HUES48 (cell line): ENCODE results near the gene VPREB1.
"Not testable (repeated sequence)": the region's sequence is repeated elsewhere in the genome, so short reads cannot be mapped to it uniquely, and the experiment has no call there.

ENCODE experiments used
- H3K27ac ChIP-seq: one replicate; pipeline ENCODE4 v1.7.0; 2013; ENCODE audit warnings: low read depth, low read length, inconsistent platforms
- H3K27me3 ChIP-seq: 2 replicates; pipeline ENCODE4 v1.6.1; 2013; ENCODE audit warnings: mild to moderate bottlenecking, low read length; ENCODE audit not compliant: control insufficient read depth, insufficient read depth
- H3K36me3 ChIP-seq: 2 replicates; pipeline ENCODE4 v1.6.1; 2013; ENCODE audit warnings: low read length; ENCODE audit not compliant: control insufficient read depth, insufficient read depth
- H3K4me1 ChIP-seq: 2 replicates; pipeline ENCODE4 v1.6.1; 2013; ENCODE audit warnings: mild to moderate bottlenecking, low read length; ENCODE audit not compliant: control insufficient read depth, insufficient read depth
- H3K4me3 ChIP-seq: 2 replicates; pipeline ENCODE4 v1.5.1; 2013; ENCODE audit warnings: mild to moderate bottlenecking, low read depth, low read length
- H3K9ac ChIP-seq: 2 replicates; pipeline ENCODE4 v1.6.1; 2013; ENCODE audit warnings: mild to moderate bottlenecking, low read depth, low read length, moderate library complexity
- H3K9me3 ChIP-seq: 2 replicates; pipeline ENCODE4 v1.6.1; 2013; ENCODE audit warnings: low read length; ENCODE audit not compliant: control insufficient read depth, insufficient read depth

Gene VPREB1

DNA sequence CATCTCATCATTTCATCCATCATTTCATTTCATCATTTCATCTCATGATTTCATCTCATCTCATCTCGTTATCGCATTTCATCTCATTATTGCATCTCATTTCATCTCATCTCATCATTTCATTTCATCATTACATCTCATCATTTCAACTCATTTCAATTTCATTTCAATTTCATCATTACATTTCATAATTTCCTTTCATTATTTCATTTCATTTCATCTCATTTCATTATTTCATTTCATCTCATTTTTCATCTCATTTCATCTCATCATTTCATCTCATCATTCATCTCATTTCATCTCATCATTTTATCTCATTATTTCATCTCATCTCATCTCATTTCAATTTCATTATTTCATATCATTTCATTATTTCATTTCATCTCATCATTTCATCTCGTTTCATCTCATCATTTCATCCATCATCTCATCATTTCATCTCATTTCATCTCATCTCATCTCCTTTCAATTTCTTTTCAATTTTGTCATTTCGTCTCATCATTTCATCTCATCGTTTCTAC, 42.6 kb downstream of the VPREB1 start:
- not testable (repeated sequence) for H3K36me3 ChIP-seq, H3K4me1 ChIP-seq, H3K9ac ChIP-seq, H3K27ac ChIP-seq, H3K4me3 ChIP-seq, H3K9me3 ChIP-seq
- peaks cover 16% of the 10 kb centered on the region for H3K27me3 ChIP-seq

DNA sequence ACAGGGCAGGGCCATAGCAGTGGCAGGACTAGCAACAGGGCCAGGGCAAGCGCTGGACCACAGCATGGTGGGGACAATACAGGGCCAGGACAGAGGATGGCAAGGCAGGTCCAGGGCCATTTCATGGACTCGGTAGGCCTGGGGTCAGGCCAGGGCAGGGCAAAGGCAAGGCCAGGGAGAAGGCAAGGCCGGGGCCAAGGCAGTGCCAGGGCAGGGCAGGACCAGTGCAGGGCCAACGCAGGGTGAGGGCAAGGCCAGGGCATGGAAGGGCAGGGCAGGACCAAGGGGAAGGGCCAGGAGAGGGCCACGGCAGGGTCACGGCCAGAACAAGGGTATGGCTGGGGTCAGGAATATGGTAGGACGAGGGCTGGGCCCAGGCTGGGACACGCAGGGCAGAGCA, 45.1 kb downstream of the VPREB1 start:
- H3K27me3 ChIP-seq, result peaks cover 15% of the 10 kb centered on the region
- not testable (repeated sequence) for H3K4me3 ChIP-seq, H3K36me3 ChIP-seq, H3K4me1 ChIP-seq, H3K9me3 ChIP-seq, H3K27ac ChIP-seq, H3K9ac ChIP-seq

DNA sequence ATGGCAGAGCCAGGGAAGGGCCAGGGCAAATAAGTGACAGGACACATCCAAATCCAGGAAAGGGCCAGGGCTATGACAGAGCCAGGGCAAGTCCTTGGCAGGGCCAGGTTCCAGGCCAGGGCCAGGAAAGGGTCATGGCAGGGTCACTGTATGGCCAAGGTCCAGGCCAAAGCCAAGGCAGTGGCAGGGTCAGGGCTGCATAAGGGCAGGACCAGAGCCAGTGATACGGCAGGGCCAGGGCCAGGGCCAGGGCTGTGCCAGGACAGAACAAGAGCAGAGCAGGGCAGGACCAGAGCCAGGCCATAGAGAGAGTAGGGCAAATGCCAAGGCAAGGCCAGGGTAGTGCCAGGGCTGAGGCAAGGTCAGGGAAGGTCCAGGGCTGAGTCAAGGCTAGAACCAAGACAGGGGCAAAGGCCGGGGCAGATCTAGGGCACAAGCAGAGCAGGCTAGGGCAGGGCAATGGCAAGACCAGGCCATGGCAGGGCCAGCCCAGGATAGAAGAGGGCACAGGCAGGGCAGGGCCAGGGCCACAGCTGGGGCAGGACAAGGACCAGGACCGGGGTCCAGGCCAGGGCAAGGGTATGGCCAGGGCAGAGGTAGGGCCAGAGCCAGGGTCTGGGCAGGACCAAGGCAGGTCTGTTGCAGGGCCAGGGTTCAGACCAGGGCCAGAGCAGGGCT, 46.7 kb downstream of the VPREB1 start:
- not testable (repeated sequence) for H3K4me3 ChIP-seq, H3K9ac ChIP-seq, H3K27ac ChIP-seq, H3K9me3 ChIP-seq, H3K36me3 ChIP-seq, H3K27me3 ChIP-seq, H3K4me1 ChIP-seq

DNA sequence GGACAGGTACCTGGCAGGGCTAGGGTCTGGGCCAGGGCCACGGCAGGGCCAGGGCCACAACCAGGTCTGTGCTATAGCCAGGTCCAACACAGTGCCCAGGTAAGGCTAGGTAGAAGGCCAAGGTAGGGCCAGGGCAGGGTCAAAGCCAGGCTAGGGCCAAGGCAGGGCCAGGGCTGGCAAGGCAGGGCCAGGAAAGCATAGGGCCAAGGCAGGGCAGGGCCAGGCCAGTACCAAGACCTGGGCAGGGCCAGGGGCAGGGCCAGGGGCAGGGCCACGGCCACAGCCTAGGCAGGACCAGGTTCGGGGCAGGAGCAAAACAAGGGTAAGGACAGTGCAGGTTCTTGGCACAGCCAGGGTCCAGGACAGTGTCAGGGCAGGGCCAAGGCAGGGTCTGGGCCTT, 48.1 kb downstream of the VPREB1 start:
- H3K4me1 ChIP-seq, H3K27ac ChIP-seq, H3K36me3 ChIP-seq, H3K9ac ChIP-seq, H3K4me3 ChIP-seq, H3K9me3 ChIP-seq, H3K27me3 ChIP-seq: not testable (repeated sequence)

DNA sequence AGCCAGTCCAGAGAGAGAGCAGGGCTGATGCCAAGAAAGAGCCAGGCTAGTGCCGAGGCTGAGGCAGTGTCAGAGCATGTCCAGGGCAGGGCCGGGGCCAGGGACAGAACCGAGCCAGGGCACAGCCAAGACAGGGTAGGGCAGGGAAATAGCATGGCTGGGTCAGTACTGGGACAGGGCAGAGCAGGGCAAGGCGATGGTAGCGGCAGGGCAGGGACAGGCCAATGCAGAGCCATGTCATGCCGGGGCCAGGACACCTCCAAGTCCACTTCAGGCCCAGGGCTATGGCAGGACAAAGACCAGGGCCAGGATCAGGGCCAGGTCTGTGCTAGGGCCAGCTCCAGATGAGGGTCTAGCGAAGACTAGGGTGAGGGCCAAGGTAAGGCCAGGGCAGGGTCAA, 48.9 kb downstream of the VPREB1 start:
- not testable (repeated sequence) for H3K4me3 ChIP-seq, H3K4me1 ChIP-seq, H3K9ac ChIP-seq, H3K9me3 ChIP-seq, H3K36me3 ChIP-seq, H3K27ac ChIP-seq, H3K27me3 ChIP-seq

DNA sequence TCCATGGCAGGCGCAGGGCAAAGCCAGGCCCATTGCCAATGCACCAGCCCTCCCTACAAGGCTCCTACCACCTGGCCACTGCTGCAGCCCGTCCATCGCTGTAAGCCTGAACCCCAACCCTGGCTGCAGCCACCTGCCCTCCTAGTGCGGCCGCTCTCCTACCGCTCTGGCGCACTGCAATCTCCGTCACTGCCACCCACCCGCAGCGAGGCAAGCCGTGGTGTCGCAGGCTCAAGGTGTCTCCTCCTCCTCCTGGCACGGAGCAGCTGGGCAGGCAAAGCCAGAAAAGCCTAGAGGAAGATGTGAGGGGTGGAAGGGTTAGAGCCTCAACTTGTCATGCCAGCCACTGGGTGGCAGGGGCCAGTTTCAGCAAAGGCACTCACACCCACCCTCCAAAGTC, 50.1 kb downstream of the VPREB1 start:
- not testable (repeated sequence) for H3K36me3 ChIP-seq, H3K9ac ChIP-seq, H3K4me3 ChIP-seq, H3K27ac ChIP-seq, H3K4me1 ChIP-seq, H3K9me3 ChIP-seq, H3K27me3 ChIP-seq
